B cell (primary cell): ENCODE measurements around the gene AFDN.

ENCODE experiments used
- EZH2 ChIP-seq: IDR thresholded peaks from 2 replicates; pipeline ENCODE4 v1.6.1; 2012; ENCODE audit warnings: borderline replicate concordance, low read depth, mild to moderate bottlenecking, moderate library complexity, low read length; ENCODE audit not compliant: insufficient read depth, poor library complexity, severe bottlenecking
- TF ChIP-seq, protein P1 (sequence below): fragments of 200-600 bp; IDR thresholded peaks from one replicate; pipeline ENCODE4 v1.8.0; 2022; ENCODE audit warnings: antibody characterized with exemption, mild to moderate bottlenecking

DNA sequence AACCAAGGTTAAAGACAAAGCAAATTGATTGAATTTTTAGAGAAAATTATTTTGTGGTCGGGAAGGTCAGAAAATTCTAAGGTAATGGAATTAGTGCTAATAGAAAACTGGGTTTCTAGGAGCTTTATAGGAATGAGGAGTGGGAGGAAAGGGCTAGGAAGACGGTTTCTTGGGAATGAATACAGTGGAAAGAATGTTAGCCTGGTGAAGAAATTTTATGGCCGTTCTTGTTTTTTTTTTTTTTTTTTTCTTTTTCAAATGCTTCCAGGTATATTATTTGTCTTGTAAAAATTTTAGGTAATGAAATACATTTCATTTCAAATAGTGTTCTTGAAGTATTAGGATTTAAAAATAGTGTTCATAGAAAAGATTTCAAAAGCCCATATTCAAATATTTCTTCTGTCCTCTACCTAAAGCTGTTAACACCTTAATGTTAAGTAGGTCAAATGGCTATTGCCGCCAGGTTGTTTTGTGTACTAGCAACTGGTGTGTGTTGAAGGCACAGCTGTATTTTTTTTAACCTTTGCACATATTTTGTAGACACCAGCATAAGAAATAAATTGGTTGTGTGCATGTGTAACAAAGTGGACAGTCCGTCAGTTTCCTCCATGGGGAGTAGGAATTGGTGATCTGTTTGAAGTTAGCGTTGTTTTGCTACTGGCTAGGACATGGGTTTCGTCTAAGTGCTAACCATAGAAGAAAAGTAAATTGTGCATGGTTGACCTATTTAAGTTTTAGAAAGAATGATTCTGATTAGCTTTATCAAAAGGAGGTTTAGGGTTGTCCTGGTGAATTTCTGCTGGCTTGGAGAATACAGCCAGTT, 32.3 kb downstream of the AFDN start:
- TF ChIP-seq, protein P1, sequence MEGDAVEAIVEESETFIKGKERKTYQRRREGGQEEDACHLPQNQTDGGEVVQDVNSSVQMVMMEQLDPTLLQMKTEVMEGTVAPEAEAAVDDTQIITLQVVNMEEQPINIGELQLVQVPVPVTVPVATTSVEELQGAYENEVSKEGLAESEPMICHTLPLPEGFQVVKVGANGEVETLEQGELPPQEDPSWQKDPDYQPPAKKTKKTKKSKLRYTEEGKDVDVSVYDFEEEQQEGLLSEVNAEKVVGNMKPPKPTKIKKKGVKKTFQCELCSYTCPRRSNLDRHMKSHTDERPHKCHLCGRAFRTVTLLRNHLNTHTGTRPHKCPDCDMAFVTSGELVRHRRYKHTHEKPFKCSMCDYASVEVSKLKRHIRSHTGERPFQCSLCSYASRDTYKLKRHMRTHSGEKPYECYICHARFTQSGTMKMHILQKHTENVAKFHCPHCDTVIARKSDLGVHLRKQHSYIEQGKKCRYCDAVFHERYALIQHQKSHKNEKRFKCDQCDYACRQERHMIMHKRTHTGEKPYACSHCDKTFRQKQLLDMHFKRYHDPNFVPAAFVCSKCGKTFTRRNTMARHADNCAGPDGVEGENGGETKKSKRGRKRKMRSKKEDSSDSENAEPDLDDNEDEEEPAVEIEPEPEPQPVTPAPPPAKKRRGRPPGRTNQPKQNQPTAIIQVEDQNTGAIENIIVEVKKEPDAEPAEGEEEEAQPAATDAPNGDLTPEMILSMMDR = no peak
- no peak for TF ChIP-seq EZH2
